HepG2 (cell line): ENCODE data around the gene TAT. TPM values are rescaled to one million over a fixed set of nuclear protein-coding genes. Genes with fewer than 3 reads are reported as not detected.

Experiments
- KDM6A ChIP-seq: IDR thresholded peaks from 2 replicates; pipeline ENCODE4 v1.6.1; 2016; ENCODE audit warnings: low read depth
- MIXL1 ChIP-seq: IDR thresholded peaks from 2 replicates; pipeline ENCODE4 v1.6.1; 2016
- POLR2AphosphoS5 ChIP-seq: IDR thresholded peaks from 2 replicates; pipeline ENCODE4 v1.6.1; 2012; ENCODE audit warnings: low read depth, low read length
- RBFOX2 ChIP-seq: fragments of 200-400 bp; formaldehyde crosslinking; IDR thresholded peaks from 2 replicates; pipeline ENCODE4 v1.6.1; 2017; ENCODE audit warnings: low read depth, mild to moderate bottlenecking, low read length
- SALL2 ChIP-seq: sonication (generic); formaldehyde crosslinking; IDR thresholded peaks from 2 replicates; pipeline ENCODE4 v1.8.1; 2023; ENCODE audit warnings: mild to moderate bottlenecking, missing genetic modification reagents, inconsistent platforms
- SMAD1 ChIP-seq: sonication (generic); formaldehyde crosslinking; IDR thresholded peaks from 2 replicates; pipeline ENCODE4 v1.4.0; 2020; ENCODE audit warnings: missing genetic modification reagents, low read depth, mild to moderate bottlenecking, borderline replicate concordance
- SOX5 ChIP-seq: IDR thresholded peaks from 2 replicates; pipeline ENCODE4 v1.6.1; 2016; ENCODE audit warnings: borderline replicate concordance
- TAF15 ChIP-seq: fragments of 200-400 bp; formaldehyde crosslinking; IDR thresholded peaks from one replicate; pipeline ENCODE4 v1.6.1; 2018; ENCODE audit warnings: mild to moderate bottlenecking, low read depth, low read length; ENCODE audit not compliant: poor library complexity, severe bottlenecking
- TBX3 ChIP-seq: fragments of 450-650 bp; IDR thresholded peaks from 2 replicates; pipeline ENCODE4 v1.6.1; 2017; ENCODE audit warnings: antibody characterized with exemption, mild to moderate bottlenecking, inconsistent platforms, borderline replicate concordance
- U2AF1 ChIP-seq: fragments of 200-400 bp; formaldehyde crosslinking; optimal IDR thresholded peaks from 2 replicates; pipeline ENCODE3; 2017; ENCODE audit warnings: mild to moderate bottlenecking, low read depth, low read length
- ZFP1 ChIP-seq: IDR thresholded peaks from 2 replicates; pipeline ENCODE4 v1.6.1; 2016
- ZNF256 ChIP-seq: sonication (generic); formaldehyde crosslinking; conservative IDR thresholded peaks from 2 replicates; pipeline ENCODE4 v1.4.0; 2020; ENCODE audit warnings: missing genetic modification reagents
- polyA plus RNA-seq, 8 experiments: library from polyadenylated mRNA; depleted of rRNA in 3 of 8; stranded (reverse) in 7 of 8; unstranded in 1 of 8; fragments of >200 nt; fragmentation: Illumina TruSeq in 4 of 8; extraction: Trizol in 4 of 8; gene quantifications; 2 replicates each; pipeline versions ENCODE4 v1.2.1 to v1.2.3, GENCODE V29; 2011 to 2016; ENCODE audit warnings: low read depth in 4 of 8, missing spikeins in 1 of 8, mixed read lengths in 1 of 8; ENCODE audit not compliant: insufficient read depth in 1 of 8
- total RNA-seq, 5 experiments: library from RNA; depleted of rRNA; stranded (reverse); fragments of >200 nt; fragmentation: Illumina TruSeq; extraction: Trizol; gene quantifications; 2 replicates each; pipeline ENCODE4 v1.2.3, GENCODE V29; 2016; ENCODE audit warnings: low read depth in 1 of 5
- TF ChIP-seq, protein P1 (sequence below): sonication (generic); formaldehyde crosslinking; IDR thresholded peaks from 2 replicates; pipeline ENCODE4 v1.4.0; 2020; ENCODE audit warnings: mild to moderate bottlenecking, missing genetic modification reagents
- TF ChIP-seq, protein P2 (sequence below): sonication (generic); formaldehyde crosslinking; IDR thresholded peaks from 2 replicates; pipeline ENCODE4 v1.4.0; 2020; ENCODE audit warnings: mild to moderate bottlenecking, missing genetic modification reagents
- TF ChIP-seq, protein P3 (sequence below): IDR thresholded peaks from 2 replicates; pipeline ENCODE4 v1.6.1; 2016
- TF ChIP-seq, protein P4 (sequence below): sonication (generic); formaldehyde crosslinking; IDR thresholded peaks from 2 replicates; pipeline ENCODE4 v1.8.0; 2022; ENCODE audit warnings: missing genetic modification reagents, mild to moderate bottlenecking, inconsistent platforms, borderline replicate concordance

The TAT gene
- total and polyA plus RNA-seq, 2 of the 13 experiments (the other 11 are each of a cell fraction or from before 2014, with no cell fraction given) = 1.6 to 5.8 TPM

DNA sequence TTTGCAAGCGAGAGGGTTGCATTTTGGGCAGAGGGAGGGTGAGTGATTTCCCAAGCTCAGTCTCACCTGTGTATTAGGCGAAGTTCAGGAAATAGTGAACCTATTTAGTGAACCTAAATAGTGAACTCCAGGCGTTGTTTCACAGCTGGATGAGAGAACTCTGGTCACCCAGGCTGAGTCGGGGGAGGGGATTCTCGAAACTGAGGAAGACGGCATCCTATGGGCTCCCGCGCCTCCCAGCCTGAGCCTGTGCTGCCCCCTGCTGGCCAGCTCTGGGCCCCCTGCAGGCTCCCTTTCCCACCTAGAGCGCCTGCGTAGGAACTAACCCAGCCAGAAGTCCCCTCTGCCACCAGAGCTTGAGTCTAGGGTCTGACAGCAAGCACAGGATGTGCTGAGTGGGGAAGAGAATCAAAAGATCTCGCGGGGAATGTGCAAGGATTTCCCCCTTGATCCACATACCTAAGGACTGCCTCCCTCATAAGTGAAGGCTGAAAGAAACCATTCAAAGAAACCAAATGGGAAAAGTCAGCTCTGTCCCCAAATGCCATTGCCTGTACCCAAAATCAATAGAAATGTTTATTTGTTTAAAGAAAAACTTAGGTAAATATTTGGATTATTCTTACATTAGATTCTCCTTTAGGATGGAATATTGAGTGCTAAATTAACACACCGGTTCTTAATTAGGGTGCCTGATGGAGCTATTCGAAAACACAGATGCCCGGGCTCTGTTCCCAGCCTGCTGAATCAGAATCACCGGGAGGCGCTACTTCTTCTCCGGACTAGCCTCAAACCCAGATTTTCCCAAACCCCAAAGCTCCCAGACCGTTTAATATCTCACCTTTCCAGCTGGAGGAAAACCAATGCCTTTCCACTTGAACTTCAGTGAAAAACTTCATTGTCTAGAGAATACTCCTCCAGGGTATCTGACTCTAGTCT is 34.3 kb upstream of the TAT start (continued):
- TF ChIP-seq, protein P1, sequence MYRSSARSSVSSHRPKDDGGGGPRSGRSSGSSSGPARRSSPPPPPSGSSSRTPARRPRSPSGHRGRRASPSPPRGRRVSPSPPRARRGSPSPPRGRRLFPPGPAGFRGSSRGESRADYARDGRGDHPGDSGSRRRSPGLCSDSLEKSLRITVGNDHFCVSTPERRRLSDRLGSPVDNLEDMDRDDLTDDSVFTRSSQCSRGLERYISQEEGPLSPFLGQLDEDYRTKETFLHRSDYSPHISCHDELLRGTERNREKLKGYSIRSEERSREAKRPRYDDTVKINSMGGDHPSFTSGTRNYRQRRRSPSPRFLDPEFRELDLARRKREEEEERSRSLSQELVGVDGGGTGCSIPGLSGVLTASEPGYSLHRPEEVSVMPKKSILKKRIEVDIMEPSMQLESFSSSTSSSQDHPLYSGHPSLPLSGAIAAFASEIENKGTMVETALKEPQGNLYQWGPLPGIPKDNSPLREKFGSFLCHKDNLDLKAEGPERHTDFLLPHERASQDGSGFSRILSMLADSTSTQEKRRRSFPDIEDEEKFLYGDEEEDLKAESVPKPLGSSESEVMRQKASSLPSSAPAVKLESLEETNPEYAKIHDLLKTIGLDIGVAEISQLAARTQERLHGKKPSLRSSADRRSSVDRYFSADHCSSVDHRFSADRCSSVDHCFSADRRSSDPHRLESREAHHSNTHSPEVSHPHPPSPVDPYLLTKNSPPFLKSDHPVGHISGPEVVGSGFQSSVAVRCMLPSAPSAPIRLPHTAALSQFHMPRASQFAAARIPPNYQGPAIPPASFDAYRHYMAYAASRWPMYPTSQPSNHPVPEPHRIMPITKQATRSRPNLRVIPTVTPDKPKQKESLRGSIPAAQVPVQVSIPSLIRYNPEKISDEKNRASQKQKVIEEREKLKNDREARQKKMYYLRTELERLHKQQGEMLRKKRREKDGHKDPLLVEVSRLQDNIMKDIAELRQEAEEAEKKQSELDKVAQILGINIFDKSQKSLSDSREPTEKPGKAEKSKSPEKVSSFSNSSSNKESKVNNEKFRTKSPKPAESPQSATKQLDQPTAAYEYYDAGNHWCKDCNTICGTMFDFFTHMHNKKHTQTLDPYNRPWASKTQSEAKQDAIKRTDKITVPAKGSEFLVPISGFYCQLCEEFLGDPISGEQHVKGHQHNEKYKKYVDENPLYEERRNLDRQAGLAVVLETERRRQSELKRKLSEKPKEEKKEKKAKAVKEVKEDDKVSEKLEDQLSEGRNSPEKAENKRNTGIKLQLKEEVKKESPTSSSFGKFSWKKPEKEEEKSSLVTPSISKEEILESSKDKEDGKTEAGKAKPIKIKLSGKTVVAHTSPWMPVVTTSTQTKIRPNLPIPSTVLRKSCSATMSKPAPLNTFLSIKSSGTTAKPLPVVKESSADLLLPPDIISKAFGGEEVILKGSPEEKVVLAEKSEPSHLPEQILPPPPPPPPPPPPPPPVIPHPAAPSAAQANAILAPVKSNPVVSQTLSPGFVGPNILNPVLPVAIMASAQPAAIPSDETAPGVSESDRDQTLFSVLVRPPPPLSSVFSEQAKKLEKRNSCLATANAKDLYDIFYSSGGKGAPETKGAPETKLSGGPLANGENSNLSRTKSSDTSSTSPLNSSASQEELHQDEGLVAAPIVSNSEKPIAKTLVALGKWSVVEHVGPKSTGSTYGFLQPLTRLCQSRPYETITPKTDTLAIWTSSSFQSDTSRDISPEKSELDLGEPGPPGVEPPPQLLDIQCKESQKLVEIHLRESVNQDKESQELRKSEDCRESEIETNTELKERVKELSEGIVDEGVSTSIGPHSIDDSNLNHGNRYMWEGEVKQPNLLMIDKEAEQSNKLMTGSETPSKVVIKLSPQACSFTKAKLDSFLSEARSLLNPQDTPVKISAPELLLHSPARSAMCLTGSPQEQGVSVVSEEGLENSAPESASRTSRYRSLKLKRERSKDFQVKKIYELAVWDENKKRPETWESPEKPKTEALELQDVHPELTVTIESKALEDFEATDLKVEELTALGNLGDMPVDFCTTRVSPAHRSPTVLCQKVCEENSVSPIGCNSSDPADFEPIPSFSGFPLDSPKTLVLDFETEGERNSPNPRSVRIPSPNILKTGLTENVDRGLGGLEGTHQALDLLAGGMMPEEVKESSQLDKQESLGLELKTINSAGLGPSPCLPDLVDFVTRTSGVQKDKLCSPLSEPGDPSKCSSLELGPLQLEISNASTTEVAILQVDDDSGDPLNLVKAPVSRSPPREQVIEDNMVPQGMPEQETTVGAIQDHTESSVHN (CRISPR knock-in tag) = no peak
- TF ChIP-seq, protein P2, sequence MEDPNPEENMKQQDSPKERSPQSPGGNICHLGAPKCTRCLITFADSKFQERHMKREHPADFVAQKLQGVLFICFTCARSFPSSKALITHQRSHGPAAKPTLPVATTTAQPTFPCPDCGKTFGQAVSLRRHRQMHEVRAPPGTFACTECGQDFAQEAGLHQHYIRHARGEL (CRISPR knock-in tag) = no peak
- TF ChIP-seq SMAD1 (CRISPR knock-in tag) = 0 out of 2 replicates have a peak, but pooled peaks have one; percentile 63
- no peak for TF ChIP-seq RBFOX2
- no peak for TF ChIP-seq POLR2AphosphoS5
- TF ChIP-seq MIXL1 (CRISPR knock-in tag) = no peak
- TF ChIP-seq ZFP1 (CRISPR knock-in tag) = no peak
- TF ChIP-seq, protein P3, sequence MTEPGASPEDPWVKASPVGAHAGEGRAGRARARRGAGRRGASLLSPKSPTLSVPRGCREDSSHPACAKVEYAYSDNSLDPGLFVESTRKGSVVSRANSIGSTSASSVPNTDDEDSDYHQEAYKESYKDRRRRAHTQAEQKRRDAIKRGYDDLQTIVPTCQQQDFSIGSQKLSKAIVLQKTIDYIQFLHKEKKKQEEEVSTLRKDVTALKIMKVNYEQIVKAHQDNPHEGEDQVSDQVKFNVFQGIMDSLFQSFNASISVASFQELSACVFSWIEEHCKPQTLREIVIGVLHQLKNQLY (CRISPR knock-in tag) = no peak
- TF ChIP-seq TAF15 = no peak
- peak; percentile 60; the same call in 1 of the 2 replicates for TF ChIP-seq SALL2 (CRISPR knock-in tag)
- TF ChIP-seq KDM6A (CRISPR knock-in tag) = no peak
- peak; percentile 18; the same call in 1 of the 2 replicates for TF ChIP-seq SOX5 (CRISPR knock-in tag)
- TF ChIP-seq U2AF1 = no peak
- TF ChIP-seq ZNF256 (CRISPR knock-in tag) = no peak
- TF ChIP-seq, protein P4, sequence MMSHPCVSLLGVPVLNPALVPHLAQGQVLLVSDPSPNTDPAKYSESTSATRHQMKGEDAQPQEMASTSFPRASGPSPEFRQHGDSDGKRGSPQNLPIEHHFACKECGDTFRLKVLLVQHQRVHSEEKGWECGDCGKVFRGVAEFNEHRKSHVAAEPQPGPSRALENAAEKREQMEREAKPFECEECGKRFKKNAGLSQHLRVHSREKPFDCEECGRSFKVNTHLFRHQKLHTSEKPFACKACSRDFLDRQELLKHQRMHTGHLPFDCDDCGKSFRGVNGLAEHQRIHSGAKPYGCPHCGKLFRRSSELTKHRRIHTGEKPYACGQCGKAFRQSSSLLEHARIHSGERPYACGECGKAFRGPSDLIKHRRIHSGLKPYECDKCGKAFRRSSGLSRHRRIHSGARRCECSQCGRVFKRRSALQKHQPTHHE (CRISPR knock-in tag) = no peak; the same call in 1 of the 2 replicates
- no peak for TF ChIP-seq TBX3
